H7 (cell line): Measurements from ENCODE around the gene PERP. TPM values are rescaled to one million over a fixed set of nuclear protein-coding genes. Genes with fewer than 3 reads are reported as not detected.

Source experiments
- DNase-seq: peaks from one replicate; pipeline ENCODE4 v3.0.0; 2012
- H3K27me3 ChIP-seq: 2 replicates; pipeline ENCODE4 v1.6.0; 2011; ENCODE audit warnings: mild to moderate bottlenecking, low read length; ENCODE audit not compliant: control insufficient read depth, insufficient read depth
- H3K36me3 ChIP-seq: replicated peaks from 2 replicates; pipeline ENCODE4 v1.5.1; 2011; ENCODE audit warnings: low read length; ENCODE audit not compliant: control insufficient read depth, insufficient read depth
- H3K4me3 ChIP-seq: 2 replicates; pipeline ENCODE4 v1.5.1; 2011; ENCODE audit warnings: low read depth, mild to moderate bottlenecking, control low read depth, low read length, moderate library complexity; ENCODE audit not compliant: insufficient read depth
- total RNA-seq: library from RNA; depleted of rRNA; stranded (reverse); fragments of >200 nt; shearing (Covaris generic); gene quantifications from 2 replicates; pipeline ENCODE4 v1.2.3, GENCODE V29; 2014

The PERP gene
- total RNA-seq, 1 experiment from 2014 or later: 28.5 TPM

- Histone ChIP-seq H3K36me3 (no peaks in the 10 kb centered on the region), H3K27me3 (peaks cover 10% of the 10 kb centered on the region), H3K4me3 (no peak overlapping the region)
- DNase-seq: no peak
Observed at GRCh38 chr6:138110229-138110628, 3.0 kb upstream of the PERP start.

- no peak overlapping the region for H3K4me3 ChIP-seq
- no peaks in the 10 kb centered on the region for H3K36me3 ChIP-seq
- DNase-seq: peak; percentile 48
- peaks cover 10% of the 10 kb centered on the region for H3K27me3 ChIP-seq
Observed at GRCh38 chr6:138109042-138109997, 2.1 kb upstream of the PERP start.

- DNase-seq: peak; percentile 56
- H3K36me3 ChIP-seq: no peaks in the 10 kb centered on the region
- peak overlapping the region; percentile 68 for H3K4me3 ChIP-seq
- peaks cover 10% of the 10 kb centered on the region for H3K27me3 ChIP-seq
Observed at GRCh38 chr6:138107752-138108592, 753 bp upstream of the PERP start.

GRCh38 chr6:138106665-138107077, 548 bp downstream of the PERP start:
- Histone ChIP-seq H3K36me3 (no peaks in the 10 kb centered on the region), H3K27me3 (peaks cover 10% of the 10 kb centered on the region), H3K4me3 (peak overlapping the region; percentile 68)
- DNase-seq: no peak

GRCh38 chr6:138105880-138106664, 1.1 kb downstream of the PERP start:
- H3K4me3 ChIP-seq: peak overlapping the region; percentile 68
- H3K27me3 ChIP-seq: peaks cover 10% of the 10 kb centered on the region
- DNase-seq: peak; percentile 75
- H3K36me3 ChIP-seq: no peaks in the 10 kb centered on the region

GRCh38 chr6:138105446-138105845, 1.8 kb downstream of the PERP start:
- H3K27me3 ChIP-seq: peaks cover 10% of the 10 kb centered on the region
- no peaks in the 10 kb centered on the region for H3K36me3 ChIP-seq
- peak; percentile 20 for DNase-seq
- H3K4me3 ChIP-seq: peak overlapping the region; percentile 68; the same call in 1 of the 2 replicates

- H3K27me3 ChIP-seq: peaks cover 10% of the 10 kb centered on the region
- H3K36me3 ChIP-seq: no peaks in the 10 kb centered on the region
- no peak for DNase-seq
- H3K4me3 ChIP-seq: no peak overlapping the region
Observed at GRCh38 chr6:138104618-138105213, 2.5 kb downstream of the PERP start.

GRCh38 chr6:138103871-138104270, 3.3 kb downstream of the PERP start:
- H3K4me3 ChIP-seq: no peak overlapping the region
- H3K27me3 ChIP-seq: peaks cover 10% of the 10 kb centered on the region
- DNase-seq: no peak
- no peaks in the 10 kb centered on the region for H3K36me3 ChIP-seq

- no peak for DNase-seq
- Histone ChIP-seq H3K27me3 (no peaks in the 10 kb centered on the region), H3K4me3 (no peak overlapping the region), H3K36me3 (no peaks in the 10 kb centered on the region)
Observed at GRCh38 chr6:138101946-138102731, 5.1 kb downstream of the PERP start.

GRCh38 chr6:138099832-138100231, 7.4 kb downstream of the PERP start:
- no peaks in the 10 kb centered on the region for H3K27me3 ChIP-seq
- no peak for DNase-seq
- H3K4me3 ChIP-seq: no peak overlapping the region
- H3K36me3 ChIP-seq: no peaks in the 10 kb centered on the region

GRCh38 chr6:138098306-138098705, 8.9 kb downstream of the PERP start:
- no peak overlapping the region for H3K4me3 ChIP-seq
- no peaks in the 10 kb centered on the region for H3K27me3 ChIP-seq
- no peak for DNase-seq
- no peaks in the 10 kb centered on the region for H3K36me3 ChIP-seq

- H3K4me3 ChIP-seq: no peak overlapping the region
- no peaks in the 10 kb centered on the region for H3K36me3 ChIP-seq
- no peak for DNase-seq
- no peaks in the 10 kb centered on the region for H3K27me3 ChIP-seq
Observed at GRCh38 chr6:138094260-138094659, 13.0 kb downstream of the PERP start.

GRCh38 chr6:138093632-138094031, 13.6 kb downstream of the PERP start:
- Histone ChIP-seq H3K27me3 (no peaks in the 10 kb centered on the region), H3K4me3 (no peak overlapping the region), H3K36me3 (no peaks in the 10 kb centered on the region)
- DNase-seq: no peak
